ENCODE measurements around the gene HMCN1. TPM values are rescaled to one million over a fixed set of nuclear protein-coding genes. Genes with fewer than 3 reads are reported as not detected.

The HMCN1 gene
- polyA plus RNA-seq, 1 experiment, result 20.9 TPM

DNA sequence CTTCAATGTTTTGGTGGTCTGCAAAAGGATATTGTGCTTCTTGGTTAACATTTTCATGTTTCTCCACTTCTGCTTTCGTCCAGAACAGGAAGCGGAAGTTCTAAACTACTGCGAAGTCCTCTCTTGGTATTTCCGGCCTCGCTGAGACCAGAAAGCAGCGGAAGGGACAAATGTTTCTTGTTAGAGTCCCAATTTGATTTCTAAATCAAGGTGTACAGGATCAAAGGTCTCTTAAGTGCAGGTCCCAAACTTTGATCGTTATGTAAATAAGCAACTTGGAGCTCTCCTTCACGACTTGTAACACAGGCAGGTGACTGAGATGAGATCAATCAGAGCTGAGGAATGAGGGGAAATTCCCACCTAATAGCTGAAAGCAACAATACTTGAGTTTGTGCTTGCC, 40.1 kb upstream of the HMCN1 start:
- no peak for DNase-seq (ENCODE audit: low read depth, low spot score)
- CTCF ChIA-PET, result interaction anchor here (0.6 to 1.6 kb wide), 5 partner anchors 11 to 525 kb away, joined by 3 to 6 read pairs (median 5); no protein-coding TSS in a partner anchor
- Histone ChIP-seq H3K4me3 (ENCODE audit: low read depth, low read length) (no peak overlapping the region), H3K27ac (ENCODE audit: low read depth, low read length) (no peak overlapping the region), H3K27me3 (ENCODE audit: control insufficient read depth, insufficient read depth, low read length) (no peaks in the 10 kb centered on the region), H3K9me3 (ENCODE audit: control insufficient read depth, insufficient read depth, low read length) (no peaks in the 10 kb centered on the region)
- TF ChIP-seq, protein P1, sequence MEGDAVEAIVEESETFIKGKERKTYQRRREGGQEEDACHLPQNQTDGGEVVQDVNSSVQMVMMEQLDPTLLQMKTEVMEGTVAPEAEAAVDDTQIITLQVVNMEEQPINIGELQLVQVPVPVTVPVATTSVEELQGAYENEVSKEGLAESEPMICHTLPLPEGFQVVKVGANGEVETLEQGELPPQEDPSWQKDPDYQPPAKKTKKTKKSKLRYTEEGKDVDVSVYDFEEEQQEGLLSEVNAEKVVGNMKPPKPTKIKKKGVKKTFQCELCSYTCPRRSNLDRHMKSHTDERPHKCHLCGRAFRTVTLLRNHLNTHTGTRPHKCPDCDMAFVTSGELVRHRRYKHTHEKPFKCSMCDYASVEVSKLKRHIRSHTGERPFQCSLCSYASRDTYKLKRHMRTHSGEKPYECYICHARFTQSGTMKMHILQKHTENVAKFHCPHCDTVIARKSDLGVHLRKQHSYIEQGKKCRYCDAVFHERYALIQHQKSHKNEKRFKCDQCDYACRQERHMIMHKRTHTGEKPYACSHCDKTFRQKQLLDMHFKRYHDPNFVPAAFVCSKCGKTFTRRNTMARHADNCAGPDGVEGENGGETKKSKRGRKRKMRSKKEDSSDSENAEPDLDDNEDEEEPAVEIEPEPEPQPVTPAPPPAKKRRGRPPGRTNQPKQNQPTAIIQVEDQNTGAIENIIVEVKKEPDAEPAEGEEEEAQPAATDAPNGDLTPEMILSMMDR (IDR thresholded peaks at IDR 0.05; ENCODE audit: low read depth, low read length), result no peak
- POLR2A ChIA-PET, result no interaction called here

DNA sequence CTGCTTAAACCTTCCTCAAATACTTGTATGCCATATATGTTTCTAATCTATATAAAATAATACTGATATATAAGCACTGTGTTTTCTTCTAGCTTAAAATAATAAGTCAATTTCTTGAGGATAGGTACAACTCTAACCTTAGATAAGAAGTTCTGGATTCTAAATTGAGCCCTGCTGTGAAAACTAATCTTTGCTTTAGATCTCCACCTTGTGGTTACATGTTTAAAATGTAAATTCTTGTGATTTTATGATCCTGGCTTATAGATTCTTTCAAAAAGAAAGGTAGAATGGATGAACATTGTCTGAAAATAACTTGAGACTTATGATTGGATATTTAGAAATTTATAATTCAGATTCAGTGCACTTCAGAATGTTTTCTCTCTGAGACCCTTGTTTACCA, 38.9 kb upstream of the HMCN1 start:
- TF ChIP-seq, protein P1 (IDR thresholded peaks at IDR 0.05; ENCODE audit: low read depth, low read length), result no peak
- CTCF ChIA-PET, result interaction anchor here (0.5 to 2.0 kb wide), 5 partner anchors 12 to 1265 kb away, joined by 3 to 6 read pairs (median 5); no protein-coding TSS in a partner anchor
- POLR2A ChIA-PET, result no interaction called here
- Histone ChIP-seq H3K27ac (ENCODE audit: low read depth, low read length) (no peak overlapping the region), H3K27me3 (ENCODE audit: control insufficient read depth, insufficient read depth, low read length) (no peaks in the 10 kb centered on the region), H3K9me3 (ENCODE audit: control insufficient read depth, insufficient read depth, low read length) (no peaks in the 10 kb centered on the region), H3K4me3 (ENCODE audit: low read depth, low read length) (no peak overlapping the region)
- no peak for DNase-seq (ENCODE audit: low read depth, low spot score)

DNA sequence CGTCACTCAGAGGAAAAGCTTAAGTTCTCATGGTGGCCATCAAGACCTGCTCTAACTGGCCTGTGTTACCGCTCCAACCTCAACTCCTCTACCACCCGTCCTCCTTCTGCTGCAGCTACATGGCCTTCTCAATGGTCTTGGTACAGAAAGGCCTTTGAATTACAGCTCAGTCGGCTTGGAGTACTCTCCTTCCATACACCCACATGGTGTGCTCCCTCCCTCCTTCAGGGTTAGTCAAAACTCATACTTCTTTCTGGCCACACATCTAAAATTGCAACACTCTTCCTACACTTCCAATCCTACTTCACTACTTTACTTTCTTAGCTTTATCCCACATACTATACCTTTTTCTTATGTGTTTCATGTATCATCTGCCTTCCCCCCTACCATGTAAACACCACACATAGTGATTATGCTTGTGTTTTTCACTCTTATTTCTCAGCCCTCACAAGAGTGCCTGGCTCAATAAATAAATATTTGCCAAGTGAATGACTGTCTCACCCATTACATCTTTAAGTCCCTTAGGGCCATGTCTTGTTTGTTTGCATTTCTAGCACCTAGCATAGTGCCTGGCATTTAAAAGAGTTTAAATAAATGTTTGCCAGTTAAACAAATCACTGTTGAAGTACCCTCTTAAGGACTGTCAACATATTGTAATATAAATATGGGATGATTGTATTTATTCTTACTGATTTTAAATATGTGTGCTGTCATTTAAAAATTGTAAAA, 37.6 kb upstream of the HMCN1 start:
- no peaks in the 10 kb centered on the region for H3K9me3 ChIP-seq (ENCODE audit: control insufficient read depth, insufficient read depth, low read length)
- TF ChIP-seq, protein P1 (IDR thresholded peaks at IDR 0.05; ENCODE audit: low read depth, low read length), result no peak
- H3K27ac ChIP-seq (ENCODE audit: low read depth, low read length), result no peak overlapping the region
- ChIA-PET CTCF (interaction anchor here (2.0 kb wide), 1 partner anchor 15 kb away, joined by 5 read pairs; no protein-coding TSS in a partner anchor), POLR2A (no interaction called here)
- no peaks in the 10 kb centered on the region for H3K27me3 ChIP-seq (ENCODE audit: control insufficient read depth, insufficient read depth, low read length)
- no peak for DNase-seq (ENCODE audit: low read depth, low spot score)
- no peak overlapping the region for H3K4me3 ChIP-seq (ENCODE audit: low read depth, low read length)

DNA sequence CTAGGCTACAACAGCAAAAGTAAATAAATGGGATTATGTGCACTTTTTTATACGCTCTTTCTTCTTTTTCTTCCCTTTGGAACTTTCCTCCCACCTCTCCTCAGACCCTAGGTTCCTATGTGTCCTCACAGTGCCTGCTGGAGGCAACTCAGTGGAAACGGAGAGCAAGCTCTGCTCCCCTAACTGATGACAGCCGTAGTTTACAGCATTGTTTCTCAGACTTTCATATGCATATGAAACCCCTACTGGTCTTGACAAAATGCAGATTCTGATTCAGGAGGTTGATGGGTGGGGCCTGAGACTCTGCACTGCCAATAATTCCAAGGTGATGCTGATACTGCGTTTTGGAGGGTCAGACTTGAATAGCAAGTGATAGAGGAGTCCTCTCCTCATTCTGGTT, 34.3 kb upstream of the HMCN1 start:
- DNase-seq (ENCODE audit: low read depth, low spot score), result no peak
- no peaks in the 10 kb centered on the region for H3K27me3 ChIP-seq (ENCODE audit: control insufficient read depth, insufficient read depth, low read length)
- H3K27ac ChIP-seq (ENCODE audit: low read depth, low read length), result no peak overlapping the region
- H3K4me3 ChIP-seq (ENCODE audit: low read depth, low read length), result no peak overlapping the region
- TF ChIP-seq, protein P1 (IDR thresholded peaks at IDR 0.05; ENCODE audit: low read depth, low read length), result no peak
- ChIA-PET CTCF (no interaction called here), POLR2A (no interaction called here)
- H3K9me3 ChIP-seq (ENCODE audit: control insufficient read depth, insufficient read depth, low read length), result no peaks in the 10 kb centered on the region

DNA sequence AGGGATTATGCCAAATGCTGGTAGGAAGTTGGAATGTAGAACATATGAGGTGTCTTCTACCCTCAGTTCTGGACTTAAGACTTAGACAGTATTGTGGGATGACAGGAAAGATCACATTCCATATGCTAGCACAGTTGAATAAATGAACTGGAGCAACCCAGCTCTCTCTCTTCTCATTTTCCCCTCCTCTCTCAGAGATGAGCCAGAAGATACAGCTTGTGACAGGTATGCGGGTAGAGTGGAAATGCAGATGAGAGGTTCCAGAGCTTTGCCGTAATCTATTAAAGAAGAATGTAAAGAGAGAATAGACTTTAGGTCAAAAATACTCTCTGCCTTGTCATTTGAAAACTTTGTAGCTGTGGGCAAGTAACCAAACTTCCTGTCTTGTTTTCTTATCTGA, 32.5 kb upstream of the HMCN1 start:
- TF ChIP-seq, protein P1 (IDR thresholded peaks at IDR 0.05; ENCODE audit: low read depth, low read length), result no peak
- CTCF ChIA-PET, result interaction anchor here (2.3 kb wide), 1 partner anchor 19 kb away, joined by 7 read pairs; no protein-coding TSS in a partner anchor
- H3K9me3 ChIP-seq (ENCODE audit: control insufficient read depth, insufficient read depth, low read length), result no peaks in the 10 kb centered on the region
- H3K27me3 ChIP-seq (ENCODE audit: control insufficient read depth, insufficient read depth, low read length), result no peaks in the 10 kb centered on the region
- H3K27ac ChIP-seq (ENCODE audit: low read depth, low read length), result no peak overlapping the region
- POLR2A ChIA-PET, result no interaction called here
- no peak overlapping the region for H3K4me3 ChIP-seq (ENCODE audit: low read depth, low read length)
- no peak for DNase-seq (ENCODE audit: low read depth, low spot score)
